ENCODE results near the gene LILRA5. TPM values are rescaled to one million over a fixed set of nuclear protein-coding genes. Genes with fewer than 3 reads are reported as not detected.
"Not testable (repeated sequence)": the region's sequence is repeated elsewhere in the genome, so short reads cannot be mapped to it uniquely, and the experiment has no call there.

LILRA5 gene
- total RNA-seq, 1 experiment from 2014 or later = not detected

DNA sequence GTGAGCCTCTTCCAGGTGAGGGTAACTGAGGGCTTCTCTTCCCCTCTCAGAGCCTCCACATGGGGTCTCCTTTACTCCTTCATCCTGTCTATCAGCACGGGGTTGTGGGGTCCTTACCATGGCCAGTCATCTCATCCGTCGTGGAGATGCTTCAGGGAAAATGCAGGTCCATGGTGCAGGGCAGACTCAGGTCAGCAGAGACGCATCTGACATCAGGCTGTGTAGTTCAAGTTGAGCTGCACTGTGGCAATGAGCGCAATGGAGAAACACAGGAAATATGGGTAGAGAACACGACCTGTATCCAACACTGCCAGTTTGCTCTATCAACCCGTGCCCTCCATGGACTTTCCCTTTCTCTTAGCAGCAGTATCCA, 13.9 kb downstream of the LILRA5 start:
- no peak for DNase-seq
- Histone ChIP-seq H3K27me3 (peaks cover 5% of the 10 kb centered on the region), H3K9me3 (replicated peaks) (no peaks in the 10 kb centered on the region), H3K4me1 (no peaks in the 10 kb centered on the region), H3K36me3 (no peaks in the 10 kb centered on the region), H3K4me3 (no peak overlapping the region), H3K27ac (no peak overlapping the region)

DNA sequence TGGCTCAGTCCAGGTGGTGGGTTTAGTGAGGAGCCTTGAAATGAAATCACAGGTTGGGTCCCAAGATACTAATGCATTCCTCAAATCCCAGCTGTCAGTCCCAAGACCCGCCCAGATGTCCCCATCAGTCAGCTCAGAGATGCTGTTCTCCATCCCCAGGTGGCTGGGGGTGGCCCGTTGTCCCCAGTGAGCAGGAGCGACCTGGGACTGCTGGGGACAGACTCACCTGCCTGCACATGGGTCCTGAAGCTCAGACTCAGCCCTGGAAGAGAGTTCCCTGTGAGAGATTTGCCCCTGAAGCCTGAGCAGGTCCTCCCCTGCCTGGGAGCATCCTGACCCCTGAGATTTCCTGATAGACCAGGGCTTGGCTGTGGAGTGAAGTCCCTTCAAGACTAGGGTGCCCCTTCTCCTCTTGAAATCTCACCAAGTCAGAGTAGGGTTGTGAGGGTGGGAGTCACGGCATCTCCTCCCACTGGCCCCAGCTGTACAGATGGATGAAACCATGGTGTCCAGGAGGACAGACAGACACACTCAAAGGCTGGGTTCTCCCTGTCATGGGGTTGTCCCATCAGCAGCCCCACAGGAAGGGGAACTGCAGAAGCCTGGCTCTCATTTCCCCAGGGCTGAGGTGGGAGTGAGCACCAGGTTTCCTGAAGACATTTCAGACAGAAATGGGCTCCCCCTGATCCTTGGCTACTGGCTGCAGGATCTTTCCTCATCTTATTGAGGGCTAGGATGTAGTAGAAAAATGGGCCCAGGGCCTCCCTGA, 14.4 kb downstream of the LILRA5 start:
- Histone ChIP-seq H3K27ac (no peak overlapping the region), H3K4me3 (no peak overlapping the region), H3K36me3 (no peaks in the 10 kb centered on the region), H3K9me3 (replicated peaks) (no peaks in the 10 kb centered on the region), H3K27me3 (peaks cover 5% of the 10 kb centered on the region), H3K4me1 (no peaks in the 10 kb centered on the region)
- DNase-seq = no peak

DNA sequence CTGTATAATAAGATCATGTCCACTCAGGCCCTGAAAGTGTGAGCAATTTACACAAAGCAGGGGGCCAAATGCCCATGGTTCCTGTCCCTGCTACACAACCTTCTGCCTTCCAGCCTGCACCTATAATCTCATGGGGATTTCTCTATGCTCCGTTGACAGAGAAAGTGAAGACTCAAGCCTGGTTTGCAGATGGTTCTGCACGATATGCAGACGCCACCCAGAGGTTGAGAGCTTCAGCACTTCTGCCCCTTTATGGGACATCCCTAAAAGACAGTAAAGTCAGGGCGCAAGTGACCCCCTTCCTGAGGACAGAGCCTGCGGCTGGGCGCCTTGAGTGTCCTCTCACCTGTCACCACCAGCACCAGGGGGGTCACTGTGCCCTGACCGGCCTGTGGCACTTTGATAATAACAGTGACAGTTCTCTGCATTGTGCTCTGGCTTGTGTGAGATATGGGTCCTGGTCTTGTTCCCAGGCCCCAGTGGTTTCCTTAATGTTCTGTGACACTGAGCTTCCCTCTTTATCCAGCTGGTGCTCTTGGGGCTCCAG, 15.1 kb downstream of the LILRA5 start:
- H3K27me3 ChIP-seq = peaks cover 5% of the 10 kb centered on the region

DNA sequence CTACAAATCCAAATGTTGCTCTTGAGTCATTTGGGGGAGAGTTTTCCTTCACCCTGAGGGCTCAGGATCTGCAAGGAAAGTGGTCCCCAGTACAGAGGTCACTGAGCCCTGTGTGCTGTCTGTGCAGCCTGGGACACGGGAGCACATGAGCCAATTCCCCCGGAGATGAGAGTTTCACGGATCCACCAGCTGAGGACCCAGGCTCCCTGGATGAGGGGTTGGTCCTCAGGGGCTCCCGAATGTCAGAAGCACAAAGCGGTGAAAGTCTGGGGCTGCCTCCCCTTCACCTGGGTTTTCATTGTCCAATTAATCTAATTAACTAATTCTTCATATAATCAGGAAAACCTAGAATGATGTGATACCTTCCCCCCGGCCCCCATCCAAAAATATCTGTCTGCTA, 18.4 kb downstream of the LILRA5 start:
- H3K27me3 ChIP-seq = no peaks in the 10 kb centered on the region
- H3K4me3 ChIP-seq = no peak overlapping the region
- H3K27ac ChIP-seq = no peak overlapping the region
- H3K9me3 ChIP-seq (replicated peaks) = no peaks in the 10 kb centered on the region
- H3K4me1 ChIP-seq = no peaks in the 10 kb centered on the region
- DNase-seq = no peak
- no peaks in the 10 kb centered on the region for H3K36me3 ChIP-seq

More for the DNA sequence above, 15.1 kb downstream of the LILRA5 start:
- H3K36me3 ChIP-seq = no peaks in the 10 kb centered on the region
- no peak overlapping the region for H3K27ac ChIP-seq
- H3K9me3 ChIP-seq (replicated peaks) = no peaks in the 10 kb centered on the region
- peak in 1 of 2 experiments; percentile 10 for DNase-seq
- H3K4me3 ChIP-seq = no peak overlapping the region
- H3K4me1 ChIP-seq = no peaks in the 10 kb centered on the region

DNA sequence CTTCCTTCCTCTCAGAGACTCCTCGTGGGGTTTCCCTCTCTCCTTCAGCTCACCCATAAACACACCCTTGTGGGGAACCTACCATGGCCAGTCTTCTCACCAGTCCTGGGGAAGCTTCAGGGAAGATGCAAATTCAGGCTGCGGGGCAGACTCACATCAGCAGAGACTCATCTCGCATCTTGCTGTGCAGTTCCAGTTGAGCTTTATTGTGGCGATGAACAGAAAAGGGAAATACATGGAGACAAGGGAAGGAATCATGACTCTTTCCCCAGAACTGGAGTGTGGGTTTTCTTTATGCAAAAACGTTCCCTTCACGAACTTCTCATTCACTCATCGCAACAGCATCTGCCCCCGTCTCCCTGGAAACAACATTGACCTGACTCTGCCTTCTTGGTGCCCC, 23.8 kb downstream of the LILRA5 start:
- not testable (repeated sequence) for H3K27ac ChIP-seq; H3K36me3 ChIP-seq; H3K4me1 ChIP-seq; DNase-seq; H3K4me3 ChIP-seq; H3K9me3 ChIP-seq (replicated peaks); H3K27me3 ChIP-seq

DNA sequence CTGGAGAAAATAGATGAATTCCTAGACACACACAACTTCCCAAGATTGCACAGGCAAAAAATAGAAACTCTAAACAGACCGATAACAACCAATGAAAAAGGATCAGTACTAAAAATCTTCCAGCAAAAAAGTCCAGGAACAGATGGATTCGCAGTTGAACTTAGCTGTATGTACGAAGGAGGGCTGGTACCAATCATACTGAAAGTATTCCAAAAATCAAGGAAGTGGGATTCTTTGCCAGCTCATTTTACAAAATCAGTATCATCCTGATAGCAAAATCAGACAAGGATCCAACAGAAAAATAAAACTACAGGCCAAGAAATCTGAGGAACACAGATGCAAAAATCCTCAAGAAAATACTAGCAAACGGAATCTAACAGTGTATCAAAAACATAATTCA, 25.5 kb downstream of the LILRA5 start:
- H3K27me3 ChIP-seq = peaks cover 5% of the 10 kb centered on the region; the same call in 1 of the 2 replicates
- H3K4me3 ChIP-seq = no peak overlapping the region
- no peaks in the 10 kb centered on the region for H3K9me3 ChIP-seq (replicated peaks)
- no peak overlapping the region for H3K27ac ChIP-seq
- no peaks in the 10 kb centered on the region for H3K4me1 ChIP-seq
- DNase-seq = no peak
- no peaks in the 10 kb centered on the region for H3K36me3 ChIP-seq

DNA sequence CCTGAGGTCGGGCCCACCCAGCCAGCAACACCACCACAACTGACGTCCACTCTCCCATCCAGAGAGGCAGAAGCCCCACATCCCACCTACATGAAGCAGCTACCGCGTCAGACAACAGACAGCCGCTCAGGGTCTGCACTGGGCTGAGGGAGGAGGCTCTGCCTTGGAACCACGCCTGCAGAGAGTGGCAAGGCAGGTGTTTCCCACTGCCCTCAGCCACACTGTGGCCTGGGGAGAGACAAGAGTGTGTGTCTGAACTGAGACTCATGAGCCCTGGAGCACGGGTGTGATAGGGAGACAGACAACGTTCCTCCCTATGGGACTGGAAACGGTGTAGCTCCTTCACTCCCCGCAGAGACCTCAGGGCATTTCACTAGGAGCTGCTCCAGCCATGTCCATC, 26.7 kb downstream of the LILRA5 start:
- H3K9me3 ChIP-seq (replicated peaks); H3K36me3 ChIP-seq; DNase-seq; H3K27ac ChIP-seq; H3K4me3 ChIP-seq; H3K4me1 ChIP-seq; H3K27me3 ChIP-seq: not testable (repeated sequence)

DNA sequence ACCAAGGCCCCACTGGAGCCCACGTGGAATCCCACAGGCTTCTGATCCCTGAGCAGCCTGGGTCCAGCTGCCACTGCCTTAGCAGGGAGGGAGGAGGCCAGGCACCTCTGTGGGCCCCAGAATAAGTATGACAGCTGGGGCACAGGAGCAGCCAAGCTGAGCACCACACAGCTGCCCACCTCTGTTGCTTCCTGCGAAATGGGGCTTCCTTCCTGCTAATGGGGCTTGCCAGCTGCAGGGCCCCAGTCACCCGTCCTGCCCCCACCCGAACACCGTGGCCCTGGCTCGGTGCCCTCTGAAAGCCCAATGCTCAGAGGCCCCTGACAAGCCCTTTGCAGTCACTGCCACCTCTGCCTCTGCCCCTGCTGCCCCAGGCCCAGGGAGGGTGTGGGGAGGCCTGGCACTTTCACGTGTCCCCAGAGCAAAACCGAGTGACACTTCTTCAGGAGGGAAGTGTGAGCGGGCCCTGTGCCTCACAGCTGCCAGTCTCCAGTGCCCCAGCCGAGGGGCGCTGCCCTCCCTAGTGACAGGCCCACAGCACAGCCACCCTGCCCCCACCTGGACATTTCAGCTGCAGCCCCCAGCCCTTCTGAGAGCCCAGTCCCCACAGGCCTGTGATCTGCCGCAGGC, 27.4 kb downstream of the LILRA5 start:
- not testable (repeated sequence) for H3K4me1 ChIP-seq; H3K9me3 ChIP-seq (replicated peaks); H3K27me3 ChIP-seq; H3K4me3 ChIP-seq; DNase-seq; H3K27ac ChIP-seq; H3K36me3 ChIP-seq

DNA sequence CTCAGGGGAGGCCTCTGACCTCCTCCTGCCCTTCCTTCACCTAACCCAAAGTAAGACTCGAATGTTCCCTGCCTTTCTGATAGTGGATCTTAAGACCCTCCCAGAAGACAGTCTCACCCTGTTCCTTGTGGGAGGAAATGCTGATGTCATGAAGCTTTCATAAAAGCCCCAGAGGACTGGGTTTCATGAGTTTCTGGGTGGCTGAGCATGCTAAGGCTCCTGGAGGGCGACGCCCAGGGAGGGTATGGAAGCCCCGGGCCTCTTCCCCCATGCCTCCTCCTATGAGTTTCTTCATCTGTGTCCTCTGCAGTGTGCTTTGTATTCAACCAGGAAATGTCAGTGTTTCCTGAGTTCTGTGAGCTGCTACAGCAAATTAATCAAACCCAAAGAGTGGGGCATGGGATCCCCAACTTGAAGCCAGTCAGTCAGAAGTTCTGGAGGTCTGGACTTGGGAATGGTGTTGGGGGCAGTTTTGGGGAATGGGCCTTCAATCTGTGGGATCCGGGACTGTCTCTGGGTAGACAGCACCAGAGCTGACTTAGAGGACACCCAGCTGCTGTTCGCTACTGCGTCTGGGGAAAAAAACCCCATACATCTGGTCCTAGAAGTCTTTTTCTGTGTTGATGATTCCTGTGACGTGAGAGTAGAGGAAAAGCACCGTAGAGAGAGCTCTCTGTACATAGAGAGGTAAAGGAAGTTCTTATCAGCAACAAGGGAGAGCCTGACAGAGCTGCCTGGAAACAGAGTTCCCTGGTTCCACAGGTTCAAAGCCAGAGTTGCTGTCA, 30.1 kb downstream of the LILRA5 start:
- no peak overlapping the region for H3K4me3 ChIP-seq
- DNase-seq = no peak
- H3K27ac ChIP-seq = no peak overlapping the region
- peaks cover 8% of the 10 kb centered on the region; the same call in 1 of the 2 replicates for H3K27me3 ChIP-seq
- no peaks in the 10 kb centered on the region for H3K36me3 ChIP-seq
- no peaks in the 10 kb centered on the region for H3K4me1 ChIP-seq
- no peaks in the 10 kb centered on the region for H3K9me3 ChIP-seq (replicated peaks)

DNA sequence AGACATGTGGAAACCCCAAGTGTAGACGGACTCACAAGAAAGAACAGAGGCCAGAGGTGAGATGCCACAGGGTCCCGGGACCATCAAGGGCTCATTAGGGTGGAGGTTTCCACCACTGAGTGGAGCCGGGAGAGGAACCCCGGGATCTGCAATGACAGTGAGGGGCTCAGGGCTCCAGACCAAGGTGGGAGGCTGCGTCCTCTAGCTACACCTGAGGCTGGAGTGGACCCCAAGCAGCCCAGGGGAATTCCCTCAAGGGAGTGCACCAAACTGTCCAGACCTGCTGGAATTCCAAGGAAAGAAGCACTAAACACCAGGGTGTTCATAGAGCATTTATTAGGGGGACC, 31.3 kb downstream of the LILRA5 start:
- H3K4me3 ChIP-seq; H3K4me1 ChIP-seq; DNase-seq; H3K27ac ChIP-seq; H3K36me3 ChIP-seq; H3K27me3 ChIP-seq; H3K9me3 ChIP-seq (replicated peaks): not testable (repeated sequence)

DNA sequence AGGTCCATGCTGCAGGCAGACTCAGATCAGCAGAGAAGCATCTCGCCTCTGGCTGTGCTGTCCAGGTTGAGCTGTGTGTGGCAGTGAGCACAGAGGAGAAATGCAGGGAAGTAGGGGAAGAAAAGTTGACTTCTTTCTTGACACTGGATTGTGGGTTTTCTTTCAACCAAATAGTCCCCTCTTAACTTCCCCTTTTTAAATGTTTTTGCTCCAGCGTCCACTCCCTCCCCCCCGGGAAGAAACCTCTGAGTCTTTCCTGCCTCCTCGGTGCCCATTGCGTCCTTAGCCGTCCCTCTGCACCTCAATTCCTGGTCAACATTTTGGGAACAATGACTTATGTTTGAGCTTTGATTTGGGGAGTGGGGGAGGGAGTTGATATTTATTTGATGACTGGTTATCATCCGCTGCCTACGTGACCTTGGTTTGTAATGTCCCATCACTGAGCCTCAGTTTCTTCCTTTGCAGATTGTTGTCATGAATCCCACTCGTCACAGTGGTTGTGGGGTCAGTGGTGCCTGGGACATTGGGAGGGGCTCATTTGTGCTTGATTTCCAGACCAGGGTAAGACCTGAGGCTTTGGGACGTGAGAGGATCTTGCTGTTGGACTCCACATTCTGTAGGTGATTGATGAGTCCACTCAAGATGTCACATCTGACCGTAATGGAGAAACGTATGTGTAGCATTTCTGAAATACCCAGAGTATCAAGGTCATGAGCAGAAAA, 31.8 kb downstream of the LILRA5 start, which contains the start of gene LILRB2:
LILRB2 (minus strand) TSS at position 104 of the 722 bp plus-strand sequence. CDS start 614 bp downstream, outside the sequence.
- no peaks in the 10 kb centered on the region for H3K36me3 ChIP-seq
- H3K4me1 ChIP-seq = no peaks in the 10 kb centered on the region
- no peaks in the 10 kb centered on the region for H3K9me3 ChIP-seq (replicated peaks)
- H3K27me3 ChIP-seq = peaks cover 8% of the 10 kb centered on the region; the same call in 1 of the 2 replicates
- H3K4me3 ChIP-seq = no peak within 1 kb of the TSS
- no peak within 1 kb of the TSS for H3K27ac ChIP-seq
- DNase-seq = no peak

DNA sequence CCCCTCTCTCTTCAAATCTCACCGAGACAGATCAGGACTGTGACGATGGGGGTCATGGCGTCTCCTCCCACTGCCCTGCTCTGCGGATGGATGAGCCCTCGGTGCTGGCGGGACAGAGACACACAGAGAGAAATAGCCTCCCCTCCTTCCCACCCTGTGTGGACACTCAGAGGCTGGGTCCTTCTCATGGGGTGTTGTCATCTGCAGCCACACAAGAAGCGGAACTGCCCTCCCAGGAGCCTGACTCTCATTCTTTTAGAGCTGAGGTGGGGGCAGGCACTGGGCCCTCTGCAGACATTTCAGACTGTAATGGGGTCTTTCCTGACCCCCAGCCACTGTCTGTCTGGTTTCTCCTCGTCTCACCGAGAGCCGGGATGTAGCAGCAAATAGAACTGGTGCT, 32.5 kb downstream of the LILRA5 start:
- H3K4me3 ChIP-seq; H3K9me3 ChIP-seq (replicated peaks); DNase-seq; H3K4me1 ChIP-seq; H3K36me3 ChIP-seq; H3K27ac ChIP-seq; H3K27me3 ChIP-seq: not testable (repeated sequence)

DNA sequence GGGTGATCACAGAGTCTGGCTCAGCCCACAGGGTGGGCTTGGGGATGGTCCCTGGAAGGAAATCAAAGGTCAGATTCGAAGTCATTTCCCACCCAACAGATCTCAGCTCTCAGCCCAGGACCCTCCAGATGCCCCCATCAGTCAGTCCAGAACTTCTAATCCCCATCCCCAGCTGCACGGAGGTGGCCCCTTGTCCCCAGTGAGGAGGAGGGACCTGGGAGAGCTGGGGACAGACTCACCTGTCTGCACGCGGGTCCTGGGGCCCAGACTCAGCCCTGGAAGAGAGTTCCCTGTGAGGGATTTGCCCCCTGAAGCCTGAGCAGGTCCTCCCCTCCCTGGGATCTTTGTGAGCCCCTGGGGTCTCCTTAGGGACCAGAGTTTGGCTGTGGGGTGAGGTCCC, 32.9 kb downstream of the LILRA5 start:
- H3K9me3 ChIP-seq (replicated peaks); H3K4me1 ChIP-seq; DNase-seq; H3K27ac ChIP-seq; H3K36me3 ChIP-seq; H3K4me3 ChIP-seq; H3K27me3 ChIP-seq: not testable (repeated sequence)

DNA sequence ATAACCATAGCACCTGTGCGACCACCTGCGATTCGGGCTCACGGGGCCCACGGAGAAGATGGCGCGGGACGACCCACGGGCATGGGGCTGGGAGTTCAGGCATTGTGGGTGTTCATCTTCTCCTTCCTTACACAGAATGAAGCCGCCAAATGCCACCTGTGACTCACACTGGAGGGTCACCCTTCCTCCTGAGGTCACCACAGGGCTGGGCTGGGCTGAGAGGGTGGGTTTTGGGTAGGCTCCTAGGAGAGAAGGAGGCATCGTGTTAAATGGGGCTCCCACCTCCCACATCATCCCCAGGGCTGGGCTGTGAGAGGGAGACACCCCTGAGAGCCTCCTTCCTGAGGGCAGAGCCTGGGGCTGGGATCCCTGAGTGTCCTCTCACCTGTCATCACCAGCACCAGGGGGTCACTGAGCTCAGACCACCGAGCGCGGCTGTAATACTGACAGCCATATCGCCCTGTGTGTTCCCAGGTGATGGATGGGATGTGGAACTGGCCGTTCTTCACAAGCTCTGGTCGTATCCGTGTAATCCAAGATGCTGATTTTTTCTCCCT, 33.5 kb downstream of the LILRA5 start:
- H3K4me3 ChIP-seq = no peak overlapping the region
- H3K4me1 ChIP-seq = no peaks in the 10 kb centered on the region
- H3K27me3 ChIP-seq = peaks cover 8% of the 10 kb centered on the region; the same call in 1 of the 2 replicates
- H3K9me3 ChIP-seq (replicated peaks) = no peaks in the 10 kb centered on the region
- no peak for DNase-seq
- no peaks in the 10 kb centered on the region for H3K36me3 ChIP-seq
- no peak overlapping the region for H3K27ac ChIP-seq

Data from SJCRH30 (cell line).